Measurements from ENCODE around the gene PTPMT1. TPM values are rescaled to one million over a fixed set of nuclear protein-coding genes. Genes with fewer than 3 reads are reported as not detected.

Gene PTPMT1
- total and polyA plus RNA-seq, 2 experiments from 2014 or later, result 106 to 109 TPM

DNA sequence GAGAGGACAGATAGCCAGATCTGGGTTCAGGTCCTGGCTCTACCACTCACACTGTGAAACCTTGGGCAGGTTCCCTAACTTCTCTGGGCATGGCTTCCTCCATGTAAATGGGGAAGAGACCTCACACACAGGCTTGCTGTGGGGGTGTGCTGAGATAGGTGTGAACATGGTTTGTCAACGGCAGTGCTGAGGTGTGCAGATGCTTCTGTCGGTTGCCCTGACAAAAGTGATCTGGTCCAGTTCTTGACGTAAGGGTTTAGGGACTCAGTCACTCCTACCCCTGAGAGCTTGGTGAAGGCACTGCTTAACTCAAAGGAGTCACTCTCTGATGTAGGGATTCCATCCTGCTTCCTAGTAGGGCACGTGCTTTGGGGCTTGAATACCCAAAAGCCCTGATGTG lies 26.9 kb downstream of the PTPMT1 start:
- H4K20me1 ChIP-seq (replicated peaks; ENCODE audit: insufficient read depth), result peaks cover 5% of the 10 kb centered on the region; the same call in 1 of the 2 replicates
- DNase-seq (ENCODE audit: low spot score), result no peak
- H3K79me2 ChIP-seq (replicated peaks; ENCODE audit: insufficient read depth), result no peaks in the 10 kb centered on the region
- Mint-ChIP-seq H3K4me1 (peaks cover 21% of the 10 kb centered on the region), H3K9me3 (no peaks in the 10 kb centered on the region), H3K4me3 (peak overlapping the region; percentile 77; the same call in 1 of the 3 replicates), H3K27me3 (ENCODE audit: insufficient read depth, low read depth, poor library complexity) (peaks cover 52% of the 10 kb centered on the region), H3K36me3 (ENCODE audit: low read depth) (no peaks in the 10 kb centered on the region), H3K27ac (no peak overlapping the region)
- peaks cover 69% of the 10 kb centered on the region for H3K27me3 ChIP-seq (ENCODE audit: insufficient read depth)
- ATAC-seq, result no peak
- no peak overlapping the region; the same call in 1 of the 2 replicates for H3K4me3 ChIP-seq
- H2AFZ ChIP-seq, result no peak overlapping the region
- no peaks in the 10 kb centered on the region for H3K36me3 ChIP-seq (ENCODE audit: insufficient read depth)
- 0 out of 2 replicates have a peak, but pooled peaks cover 6% of the 10 kb centered on the region for H3K9me2 ChIP-seq (ENCODE audit: insufficient read depth)
- no peaks in the 10 kb centered on the region for H3F3A ChIP-seq (replicated peaks; ENCODE audit: low read depth)
- no peak overlapping the region; the same call in 1 of the 2 replicates for H3K4me2 ChIP-seq
- no peak for TF ChIP-seq POLR2AphosphoS5 (IDR thresholded peaks at IDR 0.05; ENCODE audit: low read depth)
- no peak for TF ChIP-seq EZH2phosphoT487 (IDR thresholded peaks at IDR 0.05; ENCODE audit: unreplicated experiment)
- peaks cover 23% of the 10 kb centered on the region for H3K4me1 ChIP-seq (ENCODE audit: insufficient read depth)
- no peak overlapping the region for H3K27ac ChIP-seq (ENCODE audit: low read depth)

DNA sequence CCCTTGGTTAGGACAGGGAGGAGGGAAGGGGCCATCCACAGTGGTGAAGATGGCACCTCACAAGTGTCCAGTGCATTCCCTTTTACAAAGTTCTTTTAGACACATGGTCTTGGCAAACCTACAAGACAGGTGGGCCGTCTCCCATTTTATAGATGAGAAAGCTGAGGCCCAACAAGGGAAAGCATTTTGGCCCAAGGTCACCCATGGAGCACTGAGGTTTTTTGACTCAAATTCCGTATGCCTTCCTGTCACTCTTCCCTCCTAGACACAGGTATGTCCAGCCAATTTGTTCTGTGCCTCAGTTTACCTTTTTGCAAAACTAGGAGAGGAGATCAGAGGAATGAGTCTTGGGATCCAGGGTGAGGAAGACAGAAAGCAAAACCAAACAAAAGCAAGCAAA lies 27.6 kb downstream of the PTPMT1 start:
- no peaks in the 10 kb centered on the region for H3K9me3 Mint-ChIP-seq
- peaks cover 50% of the 10 kb centered on the region for H3K27me3 Mint-ChIP-seq (ENCODE audit: insufficient read depth, low read depth, poor library complexity)
- no peaks in the 10 kb centered on the region for H3K79me2 ChIP-seq (replicated peaks; ENCODE audit: insufficient read depth)
- peak overlapping the region; percentile 77 for H3K4me3 Mint-ChIP-seq
- no peak overlapping the region for H3K27ac Mint-ChIP-seq
- H3K4me1 ChIP-seq (ENCODE audit: insufficient read depth), result peaks cover 23% of the 10 kb centered on the region
- peak overlapping the region; percentile 96 for H3K4me3 ChIP-seq
- peaks cover 21% of the 10 kb centered on the region for H3K4me1 Mint-ChIP-seq
- H3K27me3 ChIP-seq (ENCODE audit: insufficient read depth), result peaks cover 69% of the 10 kb centered on the region
- DNase-seq (ENCODE audit: low spot score) (no peak), ATAC-seq (no peak)
- H4K20me1 ChIP-seq (replicated peaks; ENCODE audit: insufficient read depth), result 0 out of 2 replicates have a peak, but pooled peaks cover 5% of the 10 kb centered on the region
- H3K9me2 ChIP-seq (ENCODE audit: insufficient read depth), result 0 out of 2 replicates have a peak, but pooled peaks cover 6% of the 10 kb centered on the region
- no peaks in the 10 kb centered on the region for H3K36me3 ChIP-seq (ENCODE audit: insufficient read depth)
- H3K4me2 ChIP-seq, result peak overlapping the region; percentile 99
- no peaks in the 10 kb centered on the region for H3F3A ChIP-seq (replicated peaks; ENCODE audit: low read depth)
- H3K27ac ChIP-seq (ENCODE audit: low read depth), result no peak overlapping the region
- H2AFZ ChIP-seq, result peak overlapping the region; percentile 100; the same call in 1 of the 2 replicates
- no peaks in the 10 kb centered on the region for H3K36me3 Mint-ChIP-seq (ENCODE audit: low read depth)
- TF ChIP-seq, protein P1, sequence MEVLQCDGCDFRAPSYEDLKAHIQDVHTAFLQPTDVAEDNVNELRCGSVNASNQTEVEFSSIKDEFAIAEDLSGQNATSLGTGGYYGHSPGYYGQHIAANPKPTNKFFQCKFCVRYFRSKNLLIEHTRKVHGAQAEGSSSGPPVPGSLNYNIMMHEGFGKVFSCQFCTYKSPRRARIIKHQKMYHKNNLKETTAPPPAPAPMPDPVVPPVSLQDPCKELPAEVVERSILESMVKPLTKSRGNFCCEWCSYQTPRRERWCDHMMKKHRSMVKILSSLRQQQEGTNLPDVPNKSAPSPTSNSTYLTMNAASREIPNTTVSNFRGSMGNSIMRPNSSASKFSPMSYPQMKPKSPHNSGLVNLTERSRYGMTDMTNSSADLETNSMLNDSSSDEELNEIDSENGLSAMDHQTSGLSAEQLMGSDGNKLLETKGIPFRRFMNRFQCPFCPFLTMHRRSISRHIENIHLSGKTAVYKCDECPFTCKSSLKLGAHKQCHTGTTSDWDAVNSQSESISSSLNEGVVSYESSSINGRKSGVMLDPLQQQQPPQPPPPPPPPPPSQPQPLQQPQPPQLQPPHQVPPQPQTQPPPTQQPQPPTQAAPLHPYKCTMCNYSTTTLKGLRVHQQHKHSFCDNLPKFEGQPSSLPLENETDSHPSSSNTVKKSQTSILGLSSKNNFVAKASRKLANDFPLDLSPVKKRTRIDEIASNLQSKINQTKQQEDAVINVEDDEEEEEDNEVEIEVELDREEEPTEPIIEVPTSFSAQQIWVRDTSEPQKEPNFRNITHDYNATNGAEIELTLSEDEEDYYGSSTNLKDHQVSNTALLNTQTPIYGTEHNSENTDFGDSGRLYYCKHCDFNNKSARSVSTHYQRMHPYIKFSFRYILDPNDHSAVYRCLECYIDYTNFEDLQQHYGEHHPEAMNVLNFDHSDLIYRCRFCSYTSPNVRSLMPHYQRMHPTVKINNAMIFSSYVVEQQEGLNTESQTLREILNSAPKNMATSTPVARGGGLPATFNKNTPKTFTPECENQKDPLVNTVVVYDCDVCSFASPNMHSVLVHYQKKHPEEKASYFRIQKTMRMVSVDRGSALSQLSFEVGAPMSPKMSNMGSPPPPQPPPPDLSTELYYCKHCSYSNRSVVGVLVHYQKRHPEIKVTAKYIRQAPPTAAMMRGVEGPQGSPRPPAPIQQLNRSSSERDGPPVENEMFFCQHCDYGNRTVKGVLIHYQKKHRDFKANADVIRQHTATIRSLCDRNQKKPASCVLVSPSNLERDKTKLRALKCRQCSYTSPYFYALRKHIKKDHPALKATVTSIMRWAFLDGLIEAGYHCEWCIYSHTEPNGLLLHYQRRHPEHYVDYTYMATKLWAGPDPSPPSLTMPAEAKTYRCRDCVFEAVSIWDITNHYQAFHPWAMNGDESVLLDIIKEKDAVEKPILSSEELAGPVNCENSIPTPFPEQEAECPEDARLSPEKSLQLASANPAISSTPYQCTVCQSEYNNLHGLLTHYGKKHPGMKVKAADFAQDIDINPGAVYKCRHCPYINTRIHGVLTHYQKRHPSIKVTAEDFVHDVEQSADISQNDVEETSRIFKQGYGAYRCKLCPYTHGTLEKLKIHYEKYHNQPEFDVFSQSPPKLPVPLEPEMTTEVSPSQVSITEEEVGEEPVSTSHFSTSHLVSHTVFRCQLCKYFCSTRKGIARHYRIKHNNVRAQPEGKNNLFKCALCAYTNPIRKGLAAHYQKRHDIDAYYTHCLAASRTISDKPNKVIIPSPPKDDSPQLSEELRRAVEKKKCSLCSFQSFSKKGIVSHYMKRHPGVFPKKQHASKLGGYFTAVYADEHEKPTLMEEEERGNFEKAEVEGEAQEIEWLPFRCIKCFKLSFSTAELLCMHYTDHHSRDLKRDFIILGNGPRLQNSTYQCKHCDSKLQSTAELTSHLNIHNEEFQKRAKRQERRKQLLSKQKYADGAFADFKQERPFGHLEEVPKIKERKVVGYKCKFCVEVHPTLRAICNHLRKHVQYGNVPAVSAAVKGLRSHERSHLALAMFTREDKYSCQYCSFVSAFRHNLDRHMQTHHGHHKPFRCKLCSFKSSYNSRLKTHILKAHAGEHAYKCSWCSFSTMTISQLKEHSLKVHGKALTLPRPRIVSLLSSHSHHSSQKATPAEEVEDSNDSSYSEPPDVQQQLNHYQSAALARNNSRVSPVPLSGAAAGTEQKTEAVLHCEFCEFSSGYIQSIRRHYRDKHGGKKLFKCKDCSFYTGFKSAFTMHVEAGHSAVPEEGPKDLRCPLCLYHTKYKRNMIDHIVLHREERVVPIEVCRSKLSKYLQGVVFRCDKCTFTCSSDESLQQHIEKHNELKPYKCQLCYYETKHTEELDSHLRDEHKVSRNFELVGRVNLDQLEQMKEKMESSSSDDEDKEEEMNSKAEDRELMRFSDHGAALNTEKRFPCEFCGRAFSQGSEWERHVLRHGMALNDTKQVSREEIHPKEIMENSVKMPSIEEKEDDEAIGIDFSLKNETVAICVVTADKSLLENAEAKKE (CRISPR knock-in tag; IDR thresholded peaks at IDR 0.05), result no peak
- no peak for TF ChIP-seq NANOG (IDR thresholded peaks at IDR 0.05; ENCODE audit: borderline replicate concordance)
- TF ChIP-seq POLR2AphosphoS5 (IDR thresholded peaks at IDR 0.05; ENCODE audit: low read depth), result no peak
- TF ChIP-seq ZNF114 (CRISPR knock-in tag; IDR thresholded peaks at IDR 0.05), result no peak
- TF ChIP-seq, protein P2, sequence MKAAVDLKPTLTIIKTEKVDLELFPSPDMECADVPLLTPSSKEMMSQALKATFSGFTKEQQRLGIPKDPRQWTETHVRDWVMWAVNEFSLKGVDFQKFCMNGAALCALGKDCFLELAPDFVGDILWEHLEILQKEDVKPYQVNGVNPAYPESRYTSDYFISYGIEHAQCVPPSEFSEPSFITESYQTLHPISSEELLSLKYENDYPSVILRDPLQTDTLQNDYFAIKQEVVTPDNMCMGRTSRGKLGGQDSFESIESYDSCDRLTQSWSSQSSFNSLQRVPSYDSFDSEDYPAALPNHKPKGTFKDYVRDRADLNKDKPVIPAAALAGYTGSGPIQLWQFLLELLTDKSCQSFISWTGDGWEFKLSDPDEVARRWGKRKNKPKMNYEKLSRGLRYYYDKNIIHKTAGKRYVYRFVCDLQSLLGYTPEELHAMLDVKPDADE (IDR thresholded peaks at IDR 0.05), result no peak
- no peak for TF ChIP-seq STAT1 (IDR thresholded peaks at IDR 0.05; ENCODE audit: unreplicated experiment)
- no peak for TF ChIP-seq CREB1 (CRISPR knock-in tag; IDR thresholded peaks at IDR 0.05; ENCODE audit: low read depth)
- no peak for TF ChIP-seq EZH2phosphoT487 (IDR thresholded peaks at IDR 0.05; ENCODE audit: unreplicated experiment)
- no peak for TF ChIP-seq EZH2 (IDR thresholded peaks at IDR 0.05; ENCODE audit: low read depth, unreplicated experiment)
- TF ChIP-seq, protein P3, sequence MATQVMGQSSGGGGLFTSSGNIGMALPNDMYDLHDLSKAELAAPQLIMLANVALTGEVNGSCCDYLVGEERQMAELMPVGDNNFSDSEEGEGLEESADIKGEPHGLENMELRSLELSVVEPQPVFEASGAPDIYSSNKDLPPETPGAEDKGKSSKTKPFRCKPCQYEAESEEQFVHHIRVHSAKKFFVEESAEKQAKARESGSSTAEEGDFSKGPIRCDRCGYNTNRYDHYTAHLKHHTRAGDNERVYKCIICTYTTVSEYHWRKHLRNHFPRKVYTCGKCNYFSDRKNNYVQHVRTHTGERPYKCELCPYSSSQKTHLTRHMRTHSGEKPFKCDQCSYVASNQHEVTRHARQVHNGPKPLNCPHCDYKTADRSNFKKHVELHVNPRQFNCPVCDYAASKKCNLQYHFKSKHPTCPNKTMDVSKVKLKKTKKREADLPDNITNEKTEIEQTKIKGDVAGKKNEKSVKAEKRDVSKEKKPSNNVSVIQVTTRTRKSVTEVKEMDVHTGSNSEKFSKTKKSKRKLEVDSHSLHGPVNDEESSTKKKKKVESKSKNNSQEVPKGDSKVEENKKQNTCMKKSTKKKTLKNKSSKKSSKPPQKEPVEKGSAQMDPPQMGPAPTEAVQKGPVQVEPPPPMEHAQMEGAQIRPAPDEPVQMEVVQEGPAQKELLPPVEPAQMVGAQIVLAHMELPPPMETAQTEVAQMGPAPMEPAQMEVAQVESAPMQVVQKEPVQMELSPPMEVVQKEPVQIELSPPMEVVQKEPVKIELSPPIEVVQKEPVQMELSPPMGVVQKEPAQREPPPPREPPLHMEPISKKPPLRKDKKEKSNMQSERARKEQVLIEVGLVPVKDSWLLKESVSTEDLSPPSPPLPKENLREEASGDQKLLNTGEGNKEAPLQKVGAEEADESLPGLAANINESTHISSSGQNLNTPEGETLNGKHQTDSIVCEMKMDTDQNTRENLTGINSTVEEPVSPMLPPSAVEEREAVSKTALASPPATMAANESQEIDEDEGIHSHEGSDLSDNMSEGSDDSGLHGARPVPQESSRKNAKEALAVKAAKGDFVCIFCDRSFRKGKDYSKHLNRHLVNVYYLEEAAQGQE (IDR thresholded peaks at IDR 0.05; ENCODE audit: unreplicated experiment), result no peak
- TF ChIP-seq ZNF331 (CRISPR knock-in tag; IDR thresholded peaks at IDR 0.05; ENCODE audit: low read depth), result no peak

Measured in GM23338 (cell line).